Rectal smooth muscle tissue (tissue), 1 donor: ENCODE measurements around the gene DMXL2.

Source experiments
- H3K27ac ChIP-seq: one replicate; pipeline ENCODE4 v1.7.0; 2013; ENCODE audit warnings: low read depth, low read length, inconsistent platforms
- H3K27me3 ChIP-seq: one replicate; pipeline ENCODE4 v1.7.0; 2013; ENCODE audit warnings: low read length; ENCODE audit not compliant: control insufficient read depth, insufficient read depth
- H3K36me3 ChIP-seq: one replicate; pipeline ENCODE4 v1.7.0; 2013; ENCODE audit warnings: low read length; ENCODE audit not compliant: control insufficient read depth, insufficient read depth
- H3K4me1 ChIP-seq: one replicate; pipeline ENCODE4 v1.7.0; 2013; ENCODE audit warnings: low read length; ENCODE audit not compliant: control insufficient read depth, insufficient read depth
- H3K4me3 ChIP-seq: one replicate; pipeline ENCODE4 v1.7.0; 2013; ENCODE audit warnings: low read length
- H3K9ac ChIP-seq: one replicate; pipeline ENCODE4 v1.7.0; 2013; ENCODE audit warnings: low read length

Gene DMXL2

DNA sequence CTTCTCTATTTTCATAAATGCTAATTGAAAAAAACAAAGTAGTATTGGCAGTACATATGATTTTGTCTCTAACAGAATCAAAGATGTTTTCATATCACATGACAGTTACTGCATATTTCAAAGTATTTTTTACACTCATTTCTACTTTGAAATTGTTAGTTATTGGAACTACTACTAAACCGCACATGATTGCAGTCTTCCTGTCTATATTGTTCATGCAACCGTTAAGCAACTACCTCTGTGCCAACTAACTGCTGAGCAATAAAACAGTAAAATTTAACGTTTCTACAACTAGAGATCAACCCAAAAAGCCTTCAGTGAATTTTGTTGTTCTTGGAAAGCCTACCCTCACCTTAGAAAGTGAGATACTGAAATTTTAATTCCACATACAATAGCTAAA, 64.2 kb downstream of the DMXL2 start:
- no peak overlapping the region for H3K9ac ChIP-seq
- H3K36me3 ChIP-seq = no peaks in the 10 kb centered on the region
- H3K4me3 ChIP-seq = no peak overlapping the region
- H3K27ac ChIP-seq = no peak overlapping the region
- H3K27me3 ChIP-seq = no peaks in the 10 kb centered on the region
- no peaks in the 10 kb centered on the region for H3K4me1 ChIP-seq

GRCh38 chr15:51550841-51551240, 71.7 kb downstream of the DMXL2 start:
- Histone ChIP-seq H3K4me1 (no peaks in the 10 kb centered on the region), H3K27me3 (no peaks in the 10 kb centered on the region), H3K36me3 (no peaks in the 10 kb centered on the region), H3K9ac (no peak overlapping the region), H3K27ac (no peak overlapping the region), H3K4me3 (no peak overlapping the region)

- Histone ChIP-seq H3K27me3 (no peaks in the 10 kb centered on the region), H3K4me3 (no peak overlapping the region), H3K27ac (no peak overlapping the region), H3K4me1 (no peaks in the 10 kb centered on the region), H3K36me3 (no peaks in the 10 kb centered on the region), H3K9ac (no peak overlapping the region)
Observed at GRCh38 chr15:51547656-51548055, 74.9 kb downstream of the DMXL2 start.

GRCh38 chr15:51536965-51537574, 85.5 kb downstream of the DMXL2 start:
- Histone ChIP-seq H3K27me3 (no peaks in the 10 kb centered on the region), H3K4me1 (no peaks in the 10 kb centered on the region), H3K27ac (no peak overlapping the region)

GRCh38 chr15:51533672-51534398, 88.7 kb downstream of the DMXL2 start:
- Histone ChIP-seq H3K4me3 (no peak overlapping the region), H3K27me3 (no peaks in the 10 kb centered on the region), H3K36me3 (no peaks in the 10 kb centered on the region), H3K4me1 (no peaks in the 10 kb centered on the region), H3K9ac (no peak overlapping the region), H3K27ac (no peak overlapping the region)

More at GRCh38 chr15:51536965-51537574, 85.5 kb downstream of the DMXL2 start:
- Histone ChIP-seq H3K4me3 (no peak overlapping the region), H3K36me3 (no peaks in the 10 kb centered on the region), H3K9ac (no peak overlapping the region)

DNA sequence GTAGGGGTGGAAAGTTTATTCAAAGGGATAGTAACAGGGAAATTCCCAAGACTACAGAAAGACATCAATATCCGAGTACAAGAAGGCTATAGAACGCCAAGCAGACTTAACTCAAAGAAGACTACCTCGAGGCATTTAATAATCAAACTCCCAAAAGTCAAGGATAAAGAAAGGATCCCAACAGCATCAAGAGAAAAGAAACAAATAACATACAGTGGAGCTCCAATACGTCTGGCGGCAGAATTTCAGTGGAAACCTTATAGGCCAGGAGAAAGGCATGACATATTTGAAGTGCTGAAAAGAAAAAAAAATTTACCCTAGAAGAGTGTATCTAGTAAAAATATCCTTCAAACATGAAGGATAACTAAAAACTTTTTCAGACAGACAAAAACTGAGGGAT, 95.6 kb downstream of the DMXL2 start:
- no peak overlapping the region for H3K9ac ChIP-seq
- H3K4me1 ChIP-seq = no peaks in the 10 kb centered on the region
- peaks cover 10% of the 10 kb centered on the region for H3K36me3 ChIP-seq
- no peaks in the 10 kb centered on the region for H3K27me3 ChIP-seq
- H3K27ac ChIP-seq = no peak overlapping the region
- H3K4me3 ChIP-seq = no peak overlapping the region

DNA sequence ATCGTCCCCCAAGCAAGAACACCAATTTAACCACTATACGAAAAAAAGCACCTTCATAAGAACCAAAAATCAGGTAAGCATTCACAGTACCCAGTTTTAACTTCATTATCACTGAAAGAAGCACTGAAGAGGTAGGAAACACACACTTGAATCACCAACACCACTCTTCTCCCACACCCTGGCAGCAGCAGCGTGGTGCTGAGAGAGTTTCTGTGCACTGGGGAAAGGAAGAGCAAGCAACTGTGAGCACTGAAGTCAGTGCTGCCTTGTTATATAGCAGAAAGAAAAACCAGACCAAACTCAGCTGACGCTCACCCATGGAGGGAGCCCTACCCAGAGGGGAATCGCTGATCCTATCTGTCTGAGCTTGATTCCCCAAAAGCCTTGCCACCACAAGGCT, 98.2 kb downstream of the DMXL2 start:
- Histone ChIP-seq H3K27me3 (no peaks in the 10 kb centered on the region), H3K27ac (no peak overlapping the region), H3K9ac (no peak overlapping the region), H3K36me3 (peaks cover 10% of the 10 kb centered on the region), H3K4me3 (no peak overlapping the region), H3K4me1 (no peaks in the 10 kb centered on the region)

DNA sequence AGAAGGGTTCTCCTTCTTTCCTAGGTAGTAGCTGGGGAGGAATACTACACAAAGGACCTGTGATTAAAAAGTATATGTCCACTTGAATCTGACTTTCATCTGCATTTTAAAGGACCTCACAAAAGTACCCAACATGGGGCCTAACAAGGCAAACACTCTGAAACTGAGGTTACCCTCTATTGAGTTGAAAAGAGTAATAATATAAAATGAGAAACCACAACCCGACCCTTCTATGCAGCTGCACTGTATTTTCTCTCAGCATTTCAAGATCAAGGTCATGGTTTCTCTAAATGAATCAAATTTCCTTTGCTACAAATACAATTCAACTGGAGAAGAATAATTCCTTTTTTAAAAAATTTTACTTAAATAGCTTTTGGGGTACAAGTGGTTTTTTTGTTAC, 106.3 kb downstream of the DMXL2 start:
- H3K9ac ChIP-seq = no peak overlapping the region
- no peaks in the 10 kb centered on the region for H3K4me1 ChIP-seq
- H3K27me3 ChIP-seq = no peaks in the 10 kb centered on the region
- no peak overlapping the region for H3K4me3 ChIP-seq
- H3K27ac ChIP-seq = no peak overlapping the region
- peaks cover 3% of the 10 kb centered on the region for H3K36me3 ChIP-seq

- Histone ChIP-seq H3K4me3 (no peak overlapping the region), H3K27me3 (no peaks in the 10 kb centered on the region), H3K27ac (no peak overlapping the region), H3K36me3 (peaks cover 3% of the 10 kb centered on the region), H3K4me1 (no peaks in the 10 kb centered on the region), H3K9ac (no peak overlapping the region)
Observed at GRCh38 chr15:51505251-51505650, 117.3 kb downstream of the DMXL2 start.

GRCh38 chr15:51503003-51503402, 119.6 kb downstream of the DMXL2 start:
- Histone ChIP-seq H3K27me3 (no peaks in the 10 kb centered on the region), H3K27ac (no peak overlapping the region), H3K4me1 (no peaks in the 10 kb centered on the region), H3K9ac (no peak overlapping the region), H3K36me3 (peaks cover 5% of the 10 kb centered on the region), H3K4me3 (no peak overlapping the region)

DNA sequence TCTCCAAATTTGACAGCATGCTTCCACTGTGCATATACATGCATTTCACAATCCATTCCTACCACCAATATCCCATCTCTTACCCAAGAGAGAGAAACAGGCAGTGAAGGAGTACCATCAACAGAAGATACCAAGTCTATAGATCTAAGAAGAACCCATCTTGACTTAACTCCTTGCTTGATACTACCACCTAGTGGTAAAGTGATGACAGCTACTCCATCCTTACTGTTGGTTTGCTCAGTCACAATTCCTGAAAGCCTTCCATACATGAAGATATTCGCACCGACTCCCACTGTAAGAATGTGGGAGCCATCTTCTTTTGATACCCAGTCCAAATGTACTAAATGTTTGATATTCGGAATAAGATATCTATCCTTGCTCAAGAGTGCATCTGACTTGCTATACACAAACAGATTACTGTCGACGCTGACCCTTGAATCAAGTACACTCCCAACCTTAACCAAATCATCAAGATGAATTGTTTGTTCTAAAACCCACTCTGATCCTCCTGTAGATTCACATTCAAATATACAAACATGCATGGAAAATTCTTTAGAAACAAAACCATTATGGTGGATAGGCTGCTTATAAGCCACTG, 123.1 kb downstream of the DMXL2 start:
- Histone ChIP-seq H3K4me3 (no peak overlapping the region), H3K27me3 (no peaks in the 10 kb centered on the region), H3K36me3 (peaks cover 5% of the 10 kb centered on the region), H3K27ac (no peak overlapping the region), H3K4me1 (no peaks in the 10 kb centered on the region), H3K9ac (no peak overlapping the region)

DNA sequence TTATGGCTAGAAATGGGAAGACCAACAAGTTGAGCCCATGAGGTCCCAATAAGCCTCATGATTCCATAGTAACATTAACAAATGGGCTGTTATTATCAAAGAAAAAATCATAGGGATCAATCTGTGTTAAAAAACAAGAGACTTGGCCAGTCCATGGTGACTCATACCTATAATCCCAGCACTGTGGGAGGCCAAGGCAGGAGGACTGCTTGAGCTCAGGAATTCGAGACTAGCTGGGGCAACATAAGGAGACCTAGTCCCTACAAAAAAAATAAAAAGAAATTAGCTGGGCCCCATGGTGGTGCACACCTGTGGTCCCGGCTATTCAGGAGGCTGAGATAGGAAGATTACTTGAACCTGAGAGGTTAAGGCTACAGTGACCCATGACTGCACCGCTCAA, 124.8 kb downstream of the DMXL2 start:
- Histone ChIP-seq H3K27ac (no peak overlapping the region), H3K4me3 (no peak overlapping the region), H3K27me3 (no peaks in the 10 kb centered on the region), H3K4me1 (no peaks in the 10 kb centered on the region), H3K9ac (no peak overlapping the region), H3K36me3 (peaks cover 5% of the 10 kb centered on the region)

- Histone ChIP-seq H3K36me3 (peaks cover 6% of the 10 kb centered on the region), H3K27me3 (no peaks in the 10 kb centered on the region), H3K9ac (no peak overlapping the region), H3K4me1 (no peaks in the 10 kb centered on the region), H3K27ac (no peak overlapping the region), H3K4me3 (no peak overlapping the region)
Observed at GRCh38 chr15:51496246-51496645, 126.3 kb downstream of the DMXL2 start.
